ENCODE results near the gene PBX1. TPM values are rescaled to one million over a fixed set of nuclear protein-coding genes. Genes with fewer than 3 reads are reported as not detected.

PBX1 gene
- polyA plus RNA-seq, 1 donor (not counting 4 experiments of a cell fraction or from before 2014, with no cell fraction given) = 2.2 TPM

DNA sequence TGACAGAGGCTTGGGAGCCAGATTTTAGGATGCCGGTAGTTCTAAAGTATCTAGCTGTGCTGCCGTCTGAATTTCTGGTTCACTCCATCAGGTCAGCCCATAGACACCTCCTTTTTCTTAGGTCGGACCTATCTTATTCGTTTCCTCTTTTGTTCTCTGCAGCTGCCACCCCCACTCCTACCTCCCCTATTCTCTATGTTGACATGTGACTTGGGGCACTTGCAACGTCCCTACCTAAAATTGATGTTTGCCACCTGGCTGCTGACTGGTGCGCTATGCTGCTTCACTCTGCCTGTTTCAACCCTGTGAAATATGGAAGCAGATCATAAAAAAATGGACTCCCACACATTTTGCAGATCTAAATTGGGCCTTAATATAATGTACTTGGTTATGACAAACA is 55.3 kb downstream of the PBX1 start:
- no peaks in the 10 kb centered on the region for H3K79me2 ChIP-seq (ENCODE audit: control insufficient read depth, insufficient read depth, low read length)

GRCh38 chr1:164617377-164618201 is 58.6 kb downstream of the PBX1 start:
- Histone ChIP-seq H3K36me3 (ENCODE audit: control insufficient read depth in 2 of 2, extremely low read depth in 1 of 2, insufficient read depth in 2 of 2, low read length in 2 of 2) (no peaks in the 10 kb centered on the region), H3K4me2 (ENCODE audit: control insufficient read depth, extremely low read depth, insufficient read depth, low read depth, low read length) (no peak overlapping the region), H3K79me2 (ENCODE audit: control insufficient read depth, insufficient read depth, low read length) (no peaks in the 10 kb centered on the region), H3K4me1 (ENCODE audit: control insufficient read depth, extremely low read depth, insufficient read depth, low read length) (peaks cover 10% of the 10 kb centered on the region), H4K20me1 (ENCODE audit: control insufficient read depth, extremely low read depth, insufficient read depth, low read length) (no peaks in the 10 kb centered on the region), H3K27ac (ENCODE audit: control insufficient read depth, insufficient read depth, low read length) (no peak overlapping the region), H3K4me3 (ENCODE audit: control insufficient read depth in 2 of 3, extremely low read depth in 1 of 3, insufficient read depth in 2 of 3, low read depth in 1 of 3, low read length in 3 of 3) (no peak overlapping the region), H3K9me3 (ENCODE audit: control insufficient read depth, low read depth, low read length) (no peaks in the 10 kb centered on the region), H3K9me1 (ENCODE audit: control insufficient read depth, extremely low read depth, insufficient read depth, low read length) (no peaks in the 10 kb centered on the region), H3K27me3 (ENCODE audit: control insufficient read depth, extremely low read depth, insufficient read depth, low read length) (no peaks in the 10 kb centered on the region), H2AFZ (ENCODE audit: control insufficient read depth, low read length) (no peak overlapping the region), H3K9ac (ENCODE audit: control insufficient read depth, extremely low read depth, insufficient read depth, low read length) (no peak overlapping the region)
- no peak for FAIRE-seq
- TF ChIP-seq EZH2 (IDR thresholded peaks at IDR 0.05; ENCODE audit: low read length) (no peak), CTCF (optimal IDR thresholded peaks at IDR 0.05 in 1 of 3, IDR thresholded peaks at IDR 0.05 in 1 of 3, conservative IDR thresholded peaks at IDR 0.05 in 1 of 3; ENCODE audit: extremely low read depth in 1 of 3, insufficient read depth in 2 of 3, low read length in 3 of 3) (peak; percentile 50 to 59 (median 57))
- DNase-seq (ENCODE audit: low read depth, low spot score) = no peak
- dilution Hi-C loops (cut with MboI; ENCODE audit: extremely low pct_ligation_motif_present, low sequenced_read_pairs) = no loop called here

More for the DNA sequence above, 55.3 kb downstream of the PBX1 start:
- H3K4me3 ChIP-seq (ENCODE audit: control insufficient read depth in 2 of 3, extremely low read depth in 1 of 3, insufficient read depth in 2 of 3, low read depth in 1 of 3, low read length in 3 of 3) = no peak overlapping the region
- no peaks in the 10 kb centered on the region for H3K27me3 ChIP-seq (ENCODE audit: control insufficient read depth, extremely low read depth, insufficient read depth, low read length)
- H3K9me3 ChIP-seq (ENCODE audit: control insufficient read depth, low read depth, low read length) = no peaks in the 10 kb centered on the region
- no peaks in the 10 kb centered on the region for H4K20me1 ChIP-seq (ENCODE audit: control insufficient read depth, extremely low read depth, insufficient read depth, low read length)
- no peak for DNase-seq (ENCODE audit: low read depth, low spot score)
- TF ChIP-seq EZH2 (IDR thresholded peaks at IDR 0.05; ENCODE audit: low read length) = no peak
- TF ChIP-seq CTCF (optimal IDR thresholded peaks at IDR 0.05 in 1 of 3, IDR thresholded peaks at IDR 0.05 in 1 of 3, conservative IDR thresholded peaks at IDR 0.05 in 1 of 3; ENCODE audit: extremely low read depth in 1 of 3, insufficient read depth in 2 of 3, low read length in 3 of 3) = no peak
- no peak overlapping the region for H3K4me2 ChIP-seq (ENCODE audit: control insufficient read depth, extremely low read depth, insufficient read depth, low read depth, low read length)
- H3K9ac ChIP-seq (ENCODE audit: control insufficient read depth, extremely low read depth, insufficient read depth, low read length) = no peak overlapping the region
- H3K4me1 ChIP-seq (ENCODE audit: control insufficient read depth, extremely low read depth, insufficient read depth, low read length) = peaks cover 24% of the 10 kb centered on the region
- H3K9me1 ChIP-seq (ENCODE audit: control insufficient read depth, extremely low read depth, insufficient read depth, low read length) = no peaks in the 10 kb centered on the region
- H3K27ac ChIP-seq (ENCODE audit: control insufficient read depth, insufficient read depth, low read length) = no peak overlapping the region
- dilution Hi-C loops (cut with MboI; ENCODE audit: extremely low pct_ligation_motif_present, low sequenced_read_pairs) = no loop called here
- no peak for FAIRE-seq
- no peak overlapping the region for H2AFZ ChIP-seq (ENCODE audit: control insufficient read depth, low read length)
- H3K36me3 ChIP-seq (ENCODE audit: control insufficient read depth in 2 of 2, extremely low read depth in 1 of 2, insufficient read depth in 2 of 2, low read length in 2 of 2) = no peaks in the 10 kb centered on the region
